22Rv1 (cell line): ENCODE data around the gene MYO1F.

ENCODE experiments used
- ZFX ChIP-seq: fragments of 450-650 bp; IDR thresholded peaks from 2 replicates; pipeline ENCODE4 v1.6.1; 2017; ENCODE audit warnings: antibody characterized with exemption, borderline replicate concordance
- TF ChIP-seq, protein P1 (sequence below): fragments of 450-650 bp; IDR thresholded peaks from 2 replicates; pipeline ENCODE4 v1.5.1; 2017; ENCODE audit warnings: mild to moderate bottlenecking

DNA sequence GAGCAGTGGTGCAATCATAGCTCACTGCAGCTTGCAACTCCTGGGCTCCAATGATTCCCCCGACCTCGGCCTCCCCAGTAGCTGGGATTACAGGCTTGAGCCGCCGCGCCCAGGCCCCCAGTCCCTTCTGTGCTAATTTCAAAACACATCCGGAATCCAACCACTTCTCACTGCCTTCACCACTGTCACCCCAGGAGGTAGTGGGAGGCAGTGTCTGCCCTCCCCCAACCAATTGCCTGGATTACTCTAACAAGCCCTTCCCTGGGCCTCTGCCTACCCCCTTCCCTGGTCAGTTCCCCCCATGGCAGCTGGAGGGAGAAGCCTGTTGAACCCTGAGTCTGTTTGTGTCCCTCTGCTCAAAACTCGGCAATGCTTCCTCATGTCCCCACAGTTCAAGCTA lies 77.1 kb downstream of the MYO1F start:
- TF ChIP-seq, protein P1, sequence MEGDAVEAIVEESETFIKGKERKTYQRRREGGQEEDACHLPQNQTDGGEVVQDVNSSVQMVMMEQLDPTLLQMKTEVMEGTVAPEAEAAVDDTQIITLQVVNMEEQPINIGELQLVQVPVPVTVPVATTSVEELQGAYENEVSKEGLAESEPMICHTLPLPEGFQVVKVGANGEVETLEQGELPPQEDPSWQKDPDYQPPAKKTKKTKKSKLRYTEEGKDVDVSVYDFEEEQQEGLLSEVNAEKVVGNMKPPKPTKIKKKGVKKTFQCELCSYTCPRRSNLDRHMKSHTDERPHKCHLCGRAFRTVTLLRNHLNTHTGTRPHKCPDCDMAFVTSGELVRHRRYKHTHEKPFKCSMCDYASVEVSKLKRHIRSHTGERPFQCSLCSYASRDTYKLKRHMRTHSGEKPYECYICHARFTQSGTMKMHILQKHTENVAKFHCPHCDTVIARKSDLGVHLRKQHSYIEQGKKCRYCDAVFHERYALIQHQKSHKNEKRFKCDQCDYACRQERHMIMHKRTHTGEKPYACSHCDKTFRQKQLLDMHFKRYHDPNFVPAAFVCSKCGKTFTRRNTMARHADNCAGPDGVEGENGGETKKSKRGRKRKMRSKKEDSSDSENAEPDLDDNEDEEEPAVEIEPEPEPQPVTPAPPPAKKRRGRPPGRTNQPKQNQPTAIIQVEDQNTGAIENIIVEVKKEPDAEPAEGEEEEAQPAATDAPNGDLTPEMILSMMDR = no peak
- TF ChIP-seq ZFX = no peak
